Skeletal muscle satellite cell (primary cell): ENCODE data around the gene KIRREL3.

Experiments used
- H3K27me3 ChIP-seq: 2 replicates; pipeline ENCODE4 v1.7.0; 2013; ENCODE audit warnings: low read length; ENCODE audit not compliant: control insufficient read depth, insufficient read depth
- H3K36me3 ChIP-seq: 2 replicates; pipeline ENCODE4 v1.7.0; 2013; ENCODE audit warnings: mild to moderate bottlenecking, control low read depth, low read length; ENCODE audit not compliant: insufficient read depth
- H3K4me1 ChIP-seq: 2 replicates; pipeline ENCODE4 v1.7.0; 2013; ENCODE audit warnings: low read length; ENCODE audit not compliant: control insufficient read depth, insufficient read depth
- H3K4me2 ChIP-seq: 2 replicates; pipeline ENCODE4 v1.7.0; 2013; ENCODE audit warnings: mild to moderate bottlenecking, low read length
- H3K4me3 ChIP-seq: 2 replicates; pipeline ENCODE4 v1.7.0; 2013; ENCODE audit warnings: low read length
- H3K9ac ChIP-seq: 2 replicates; pipeline ENCODE4 v1.7.0; 2013; ENCODE audit warnings: mild to moderate bottlenecking, low read depth, low read length, moderate library complexity
- H3K9me3 ChIP-seq: replicated peaks from 2 replicates; pipeline ENCODE4 v1.7.0; 2013; ENCODE audit warnings: mild to moderate bottlenecking, control low read depth, low read length

Gene KIRREL3

GRCh38 chr11:126413426-126413825, 587.1 kb downstream of the KIRREL3 start:
- H3K36me3 ChIP-seq: peaks cover 41% of the 10 kb centered on the region
- H3K4me1 ChIP-seq: peaks cover 22% of the 10 kb centered on the region
- no peak overlapping the region for H3K9ac ChIP-seq
- no peaks in the 10 kb centered on the region for H3K27me3 ChIP-seq
- H3K9me3 ChIP-seq: no peaks in the 10 kb centered on the region
- no peak overlapping the region for H3K4me2 ChIP-seq
- no peak overlapping the region for H3K4me3 ChIP-seq

- Histone ChIP-seq H3K9me3 (no peaks in the 10 kb centered on the region), H3K27me3 (no peaks in the 10 kb centered on the region), H3K4me3 (no peak overlapping the region), H3K4me2 (no peak overlapping the region), H3K4me1 (peaks cover 22% of the 10 kb centered on the region), H3K9ac (no peak overlapping the region), H3K36me3 (peaks cover 45% of the 10 kb centered on the region)
Measured at GRCh38 chr11:126411971-126412381, 588.6 kb downstream of the KIRREL3 start.

- H3K36me3 ChIP-seq: peaks cover 42% of the 10 kb centered on the region
- H3K9me3 ChIP-seq: no peaks in the 10 kb centered on the region
- H3K27me3 ChIP-seq: no peaks in the 10 kb centered on the region
- H3K4me1 ChIP-seq: peaks cover 14% of the 10 kb centered on the region
- no peak overlapping the region for H3K9ac ChIP-seq
- H3K4me2 ChIP-seq: no peak overlapping the region
- no peak overlapping the region for H3K4me3 ChIP-seq
Measured at GRCh38 chr11:126410649-126411048, 589.9 kb downstream of the KIRREL3 start.

GRCh38 chr11:126409620-126409985, 591.0 kb downstream of the KIRREL3 start:
- H3K36me3 ChIP-seq: peaks cover 36% of the 10 kb centered on the region
- no peaks in the 10 kb centered on the region for H3K9me3 ChIP-seq
- H3K4me2 ChIP-seq: no peak overlapping the region
- no peak overlapping the region for H3K9ac ChIP-seq
- H3K4me1 ChIP-seq: peaks cover 6% of the 10 kb centered on the region
- H3K27me3 ChIP-seq: no peaks in the 10 kb centered on the region
- H3K4me3 ChIP-seq: no peak overlapping the region

GRCh38 chr11:126408901-126409619, 591.5 kb downstream of the KIRREL3 start:
- Histone ChIP-seq H3K4me1 (peaks cover 8% of the 10 kb centered on the region), H3K9me3 (no peaks in the 10 kb centered on the region), H3K4me2 (no peak overlapping the region), H3K4me3 (no peak overlapping the region), H3K27me3 (no peaks in the 10 kb centered on the region), H3K9ac (no peak overlapping the region), H3K36me3 (peaks cover 35% of the 10 kb centered on the region)

GRCh38 chr11:126408496-126408895, 592.1 kb downstream of the KIRREL3 start:
- no peak overlapping the region for H3K4me2 ChIP-seq
- H3K4me1 ChIP-seq: peaks cover 13% of the 10 kb centered on the region
- no peak overlapping the region for H3K9ac ChIP-seq
- no peaks in the 10 kb centered on the region for H3K27me3 ChIP-seq
- H3K9me3 ChIP-seq: no peaks in the 10 kb centered on the region
- peaks cover 30% of the 10 kb centered on the region for H3K36me3 ChIP-seq
- H3K4me3 ChIP-seq: no peak overlapping the region

- Histone ChIP-seq H3K4me3 (no peak overlapping the region), H3K9ac (no peak overlapping the region), H3K4me2 (no peak overlapping the region), H3K36me3 (peaks cover 28% of the 10 kb centered on the region), H3K27me3 (no peaks in the 10 kb centered on the region), H3K9me3 (no peaks in the 10 kb centered on the region), H3K4me1 (peaks cover 14% of the 10 kb centered on the region)
Measured at GRCh38 chr11:126407682-126408288, 592.8 kb downstream of the KIRREL3 start.

GRCh38 chr11:126407101-126407521, 593.5 kb downstream of the KIRREL3 start:
- peaks cover 21% of the 10 kb centered on the region for H3K36me3 ChIP-seq
- no peaks in the 10 kb centered on the region for H3K9me3 ChIP-seq
- no peaks in the 10 kb centered on the region for H3K27me3 ChIP-seq
- no peak overlapping the region for H3K4me2 ChIP-seq
- no peak overlapping the region for H3K9ac ChIP-seq
- peaks cover 14% of the 10 kb centered on the region for H3K4me1 ChIP-seq
- H3K4me3 ChIP-seq: no peak overlapping the region

- no peak overlapping the region for H3K9ac ChIP-seq
- H3K27me3 ChIP-seq: no peaks in the 10 kb centered on the region
- peaks cover 20% of the 10 kb centered on the region for H3K36me3 ChIP-seq
Measured at GRCh38 chr11:126406368-126406767, 594.2 kb downstream of the KIRREL3 start.

GRCh38 chr11:126405906-126406305, 594.7 kb downstream of the KIRREL3 start:
- Histone ChIP-seq H3K9ac (no peak overlapping the region), H3K9me3 (no peaks in the 10 kb centered on the region), H3K4me3 (no peak overlapping the region), H3K27me3 (no peaks in the 10 kb centered on the region), H3K4me1 (peaks cover 14% of the 10 kb centered on the region), H3K4me2 (no peak overlapping the region), H3K36me3 (peaks cover 20% of the 10 kb centered on the region)

More at GRCh38 chr11:126406368-126406767, 594.2 kb downstream of the KIRREL3 start:
- Histone ChIP-seq H3K4me3 (no peak overlapping the region), H3K4me1 (peaks cover 14% of the 10 kb centered on the region), H3K4me2 (no peak overlapping the region), H3K9me3 (no peaks in the 10 kb centered on the region)

- H3K9me3 ChIP-seq: no peaks in the 10 kb centered on the region
Measured at GRCh38 chr11:126405374-126405773, 595.2 kb downstream of the KIRREL3 start.

GRCh38 chr11:126404367-126404766, 596.2 kb downstream of the KIRREL3 start:
- Histone ChIP-seq H3K9me3 (no peaks in the 10 kb centered on the region), H3K4me3 (no peak overlapping the region), H3K4me1 (peaks cover 14% of the 10 kb centered on the region), H3K4me2 (no peak overlapping the region), H3K36me3 (peaks cover 11% of the 10 kb centered on the region), H3K9ac (no peak overlapping the region), H3K27me3 (no peaks in the 10 kb centered on the region)

More at GRCh38 chr11:126405374-126405773, 595.2 kb downstream of the KIRREL3 start:
- Histone ChIP-seq H3K27me3 (no peaks in the 10 kb centered on the region), H3K4me3 (no peak overlapping the region), H3K4me2 (no peak overlapping the region), H3K36me3 (peaks cover 20% of the 10 kb centered on the region), H3K4me1 (peaks cover 14% of the 10 kb centered on the region), H3K9ac (no peak overlapping the region)
